Psoas muscle (tissue), 8 donors: Measurements from ENCODE around the gene VPREB1. TPM values are rescaled to one million over a fixed set of nuclear protein-coding genes. Genes with fewer than 3 reads are reported as not detected.

Source experiments
- ATAC-seq, 4 donors: fragments of 200-7000 bp; cut with Tn5 transposase; one replicate each; pipeline ENCODE4 v1.9.1; 2020; ENCODE audit warnings: moderate library complexity in 3 of 4, mild to moderate bottlenecking in 2 of 4
- DNase-seq, 2 donors: peaks; one replicate each; pipeline ENCODE4 v3.0.0-alpha.2; 2020
- H3K27ac ChIP-seq: fragments of 200-600 bp; one replicate; pipeline ENCODE4 v1.8.0; 2022
- H3K27me3 ChIP-seq, 3 donors: fragments of 200-600 bp in 1 of 3; one replicate each; pipeline versions ENCODE4 v1.6.1 to v1.8.0; 2013 to 2022; ENCODE audit warnings: low read length in 2 of 3, mild to moderate bottlenecking in 2 of 3, moderate library complexity in 1 of 3; ENCODE audit not compliant: insufficient read depth in 3 of 3
- H3K36me3 ChIP-seq, 2 donors: fragments of 200-600 bp in 1 of 2; one replicate each; pipeline versions ENCODE4 v1.6.1 to v1.8.0; 2013 to 2022; ENCODE audit warnings: low read depth in 1 of 2, mild to moderate bottlenecking in 1 of 2, moderate library complexity in 1 of 2; ENCODE audit not compliant: insufficient read depth in 1 of 2
- H3K4me1 ChIP-seq: fragments of 200-600 bp; one replicate; pipeline ENCODE4 v1.8.0; 2022
- H3K4me3 ChIP-seq: fragments of 200-600 bp; one replicate; pipeline ENCODE4 v1.8.0; 2022; ENCODE audit warnings: mild to moderate bottlenecking
- H3K9me3 ChIP-seq: fragments of 200-600 bp; one replicate; pipeline ENCODE4 v1.8.0; 2022
- WGBS, 3 donors: extraction: QIAGEN DNeasy Blood & Tissue Kit; methylation state at CpG; one replicate each; pipeline versions ENCODE4 v1.1.6 to v1.1.7; 2013; 5-methylcytosine and 5-hydroxymethylcytosine counted together
- intact Hi-C, 2 donors: fragments of 100-400 bp; cut with DNase I; formaldehyde crosslinking; loops; one replicate each; pipeline versions ENCODE4 v1.11.0 to v1.14.2; 2022
- polyA plus RNA-seq, 3 donors: library from polyadenylated mRNA; stranded (reverse); fragments of 200-250 nt; gene quantifications; one replicate each; pipeline ENCODE4 v1.2.3, GENCODE V29; 2013
- total RNA-seq, 4 donors: library from RNA; stranded (reverse); fragmentation: NEBNext Ultra II Directional in 2 of 4; extraction: Animal tissue kit (Norgen Biotek cat#: 25700) in 2 of 4; gene quantifications; one replicate each; pipeline versions ENCODE4 v1.2.1 to v1.2.4, GENCODE V29; 2021 to 2023
- TF ChIP-seq, protein P1 (sequence below): fragments of 200-600 bp; IDR thresholded peaks from one replicate; pipeline ENCODE4 v1.8.0; 2022; ENCODE audit warnings: antibody characterized with exemption
- donor health status: healthy with polysubstance abuse.
- donor health status: DM: no; HTN: no; CAD: no; lungs with moderate emphysema.
- donor health status: Bipolar disorder and iron deficiency.
- donor health status: healthy.
- donor health status: DM: yes; HTN: yes; CAD: no.
- donor health status: DM: no; HTN: no; CAD: no.
- donor health status: DM: no; HTN: no; CAD: no.
- donor health status: DM: yes; HTN: yes; CAD: no.

VPREB1 gene
- total and polyA plus RNA-seq, 7 donors, result not detected

DNA sequence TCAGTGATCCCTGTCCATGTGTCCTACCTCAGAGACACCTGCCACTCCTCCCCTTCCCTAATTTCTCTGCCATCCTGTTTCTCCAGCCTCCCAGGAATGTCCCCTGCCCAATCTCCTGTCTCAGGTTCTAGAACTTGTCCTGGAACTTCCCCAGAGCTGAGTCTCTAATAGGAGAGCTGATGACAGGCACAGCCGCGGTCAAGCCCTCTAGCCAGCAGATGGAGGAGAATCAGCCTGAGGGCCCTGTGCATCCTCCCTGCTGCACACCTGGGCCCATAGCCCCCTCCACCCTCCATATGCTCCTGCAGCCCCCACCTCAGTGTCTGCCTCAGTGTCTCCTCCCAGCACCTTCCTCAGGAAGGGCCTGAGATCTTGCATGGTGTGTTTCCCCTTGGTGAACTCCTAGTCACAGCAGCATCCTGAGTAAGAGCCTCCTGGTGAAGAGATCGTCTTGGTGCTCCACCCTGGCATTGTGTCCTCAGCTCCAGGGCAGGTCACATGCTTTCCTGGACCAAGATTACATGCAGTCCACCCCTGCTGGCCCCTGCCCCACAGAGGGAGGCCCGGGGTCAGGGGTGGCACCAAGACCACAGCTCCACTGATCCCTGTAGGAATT is 43.9 kb upstream of the VPREB1 start:
- intact Hi-C loops, result no loop called here
- ATAC-seq (no peak), DNase-seq (no peak)
- Histone ChIP-seq H3K9me3 (no peaks in the 10 kb centered on the region), H3K4me1 (no peaks in the 10 kb centered on the region), H3K27me3 (peaks cover 0 to 31% (median 6%) of the 10 kb centered on the region in 3 donors), H3K27ac (no peak overlapping the region), H3K36me3 (no peaks in the 10 kb centered on the region), H3K4me3 (no peak overlapping the region)
- TF ChIP-seq, protein P1, sequence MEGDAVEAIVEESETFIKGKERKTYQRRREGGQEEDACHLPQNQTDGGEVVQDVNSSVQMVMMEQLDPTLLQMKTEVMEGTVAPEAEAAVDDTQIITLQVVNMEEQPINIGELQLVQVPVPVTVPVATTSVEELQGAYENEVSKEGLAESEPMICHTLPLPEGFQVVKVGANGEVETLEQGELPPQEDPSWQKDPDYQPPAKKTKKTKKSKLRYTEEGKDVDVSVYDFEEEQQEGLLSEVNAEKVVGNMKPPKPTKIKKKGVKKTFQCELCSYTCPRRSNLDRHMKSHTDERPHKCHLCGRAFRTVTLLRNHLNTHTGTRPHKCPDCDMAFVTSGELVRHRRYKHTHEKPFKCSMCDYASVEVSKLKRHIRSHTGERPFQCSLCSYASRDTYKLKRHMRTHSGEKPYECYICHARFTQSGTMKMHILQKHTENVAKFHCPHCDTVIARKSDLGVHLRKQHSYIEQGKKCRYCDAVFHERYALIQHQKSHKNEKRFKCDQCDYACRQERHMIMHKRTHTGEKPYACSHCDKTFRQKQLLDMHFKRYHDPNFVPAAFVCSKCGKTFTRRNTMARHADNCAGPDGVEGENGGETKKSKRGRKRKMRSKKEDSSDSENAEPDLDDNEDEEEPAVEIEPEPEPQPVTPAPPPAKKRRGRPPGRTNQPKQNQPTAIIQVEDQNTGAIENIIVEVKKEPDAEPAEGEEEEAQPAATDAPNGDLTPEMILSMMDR, result no peak
- WGBS, 3 donors, result 42 to 56% (median 52%) methylated on average over 4 of the region's 4 CpGs

DNA sequence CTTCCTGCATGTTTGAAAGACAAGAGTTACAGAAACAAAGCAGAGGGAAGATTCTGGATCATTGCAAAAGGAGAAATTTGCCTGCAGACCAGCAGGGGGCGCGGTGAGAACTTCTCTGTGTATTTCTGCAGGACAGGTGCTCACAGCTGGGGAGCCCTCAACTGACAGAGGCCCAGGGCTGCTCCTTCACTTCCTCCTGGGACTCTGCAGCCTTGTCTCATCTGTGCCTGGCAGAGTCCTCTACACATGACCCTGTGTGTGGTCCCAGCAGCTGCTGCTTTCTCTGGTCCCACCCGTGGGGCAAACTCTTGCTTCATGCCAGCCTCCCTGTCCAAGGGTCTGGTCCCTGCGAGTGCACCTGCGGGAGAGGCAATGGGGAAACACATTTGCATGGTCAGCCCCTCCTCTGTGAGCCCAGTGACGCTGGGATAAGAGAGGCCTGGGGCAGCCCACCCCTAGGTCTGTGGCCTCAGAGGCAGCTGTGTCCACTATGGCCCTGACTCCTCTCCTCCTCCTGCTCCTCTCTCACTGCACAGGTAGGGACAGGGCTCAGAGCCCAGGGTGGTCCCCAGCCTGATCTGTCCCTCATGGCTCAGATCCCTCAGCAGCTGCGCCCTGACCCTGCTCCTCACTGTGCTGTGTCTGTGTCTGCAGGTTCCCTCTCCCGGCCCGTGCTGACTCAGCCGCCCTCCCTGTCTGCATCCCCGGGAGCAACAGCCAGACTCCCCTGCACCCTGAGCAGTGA is 43.2 kb upstream of the VPREB1 start:
- no peaks in the 10 kb centered on the region for H3K36me3 ChIP-seq

GRCh38 chr22:22201930-22202343 is 42.6 kb upstream of the VPREB1 start:
- Histone ChIP-seq H3K4me3 (no peak overlapping the region), H3K27me3 (peaks cover 0 to 26% (median 6%) of the 10 kb centered on the region in 3 donors), H3K9me3 (no peaks in the 10 kb centered on the region), H3K36me3 (no peaks in the 10 kb centered on the region), H3K4me1 (no peaks in the 10 kb centered on the region), H3K27ac (no peak overlapping the region)
- 43 to 58% (median 52%) methylated on average over 6 of the region's 6 CpGs for WGBS, 3 donors
- ATAC-seq (no peak), DNase-seq (no peak)
- TF ChIP-seq, protein P1, result no peak
- intact Hi-C loops, result no loop called here

More for the DNA sequence above, 43.2 kb upstream of the VPREB1 start:
- DNase-seq (peak in 1 of 2 donors; percentile 38), ATAC-seq (no peak)
- intact Hi-C loops, result no loop called here
- WGBS, 3 donors, result 17 to 30% (median 22%) methylated on average over 11 of the region's 11 CpGs
- TF ChIP-seq, protein P1, result no peak
- Histone ChIP-seq H3K27ac (no peak overlapping the region), H3K4me3 (no peak overlapping the region), H3K9me3 (no peaks in the 10 kb centered on the region), H3K4me1 (no peaks in the 10 kb centered on the region), H3K27me3 (peaks cover 0 to 26% (median 6%) of the 10 kb centered on the region in 3 donors)

DNA sequence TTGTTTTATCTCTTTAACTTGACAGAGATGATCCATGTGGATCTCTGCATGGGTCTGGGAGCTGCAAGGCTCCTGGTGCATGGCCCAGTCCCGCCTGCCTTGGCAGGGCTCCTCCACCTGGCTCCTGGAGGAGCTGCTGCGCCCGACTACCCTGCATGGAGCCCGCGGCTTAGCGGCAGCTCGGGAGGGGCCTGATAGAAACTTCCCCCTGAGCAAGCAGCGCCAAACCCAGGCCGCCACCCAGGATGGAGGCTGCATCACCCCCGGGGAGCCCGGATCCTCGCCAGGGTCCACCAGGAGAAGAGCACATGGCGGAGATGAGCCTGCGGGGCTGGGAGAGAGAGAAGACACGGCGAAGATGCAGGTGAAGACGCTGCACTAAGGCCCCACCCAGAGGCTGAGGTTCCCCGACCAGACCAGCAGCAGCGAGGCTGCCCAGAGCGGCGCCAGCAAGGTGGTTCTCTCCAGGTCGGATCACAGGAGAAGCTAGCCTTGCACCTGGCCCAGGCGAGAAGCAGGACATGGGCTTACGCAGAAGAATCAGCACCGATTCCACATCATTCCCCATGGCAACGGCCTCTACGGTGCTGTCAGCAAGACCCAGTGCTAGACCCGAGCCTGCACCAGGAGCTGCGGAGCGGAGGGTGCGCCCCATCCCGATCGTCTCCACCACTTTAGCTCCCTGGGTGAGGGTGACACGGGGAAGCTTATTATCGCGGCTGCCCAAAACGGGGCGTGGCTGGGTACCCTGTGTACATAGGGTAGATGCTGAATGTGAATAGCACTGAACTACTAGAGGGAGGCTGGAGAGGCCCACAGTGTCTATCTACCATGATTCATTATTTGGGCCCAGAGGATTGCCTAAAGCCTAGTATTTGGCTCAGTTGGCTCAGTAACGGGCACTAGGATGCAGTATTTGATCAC is 41.3 kb upstream of the VPREB1 start:
- Histone ChIP-seq H3K27me3 (peaks cover 0 to 26% (median 6%) of the 10 kb centered on the region in 3 donors), H3K4me1 (no peaks in the 10 kb centered on the region), H3K27ac (no peak overlapping the region), H3K4me3 (no peak overlapping the region), H3K36me3 (no peaks in the 10 kb centered on the region), H3K9me3 (no peaks in the 10 kb centered on the region)
- TF ChIP-seq, protein P1, result no peak
- intact Hi-C loops, result no loop called here
- no peak for ATAC-seq
- DNase-seq, result no peak
- WGBS, 3 donors, result 73 to 80% (median 80%) methylated on average over 33 to 39 of the region's 39 CpGs
